Upper lobe of left lung (tissue), 6 donors: ENCODE results near the gene KIAA0232. TPM values are rescaled to one million over a fixed set of nuclear protein-coding genes. Genes with fewer than 3 reads are reported as not detected.

Source experiments
- ATAC-seq, 2 donors: fragments of 200-7000 bp; cut with Tn5 transposase; one replicate each; pipeline ENCODE4 v1.9.1; 2022; ENCODE audit warnings: mild to moderate bottlenecking in 2 of 2, moderate library complexity in 2 of 2; ENCODE audit not compliant: low FRiP score in 2 of 2
- DNase-seq, 2 donors: peaks; one replicate each; pipeline ENCODE4 v3.0.0-alpha.2; 2019 to 2020
- H3K27ac ChIP-seq, 4 donors: fragments of 200-600 bp; sonication (generic); one replicate each; pipeline ENCODE4 v1.5.1; 2016 to 2019
- H3K27me3 ChIP-seq, 4 donors: fragments of 200-600 bp; sonication (generic); one replicate each; pipeline ENCODE4 v1.5.1; 2017 to 2019
- H3K36me3 ChIP-seq, 4 donors: fragments of 200-600 bp; sonication (generic); one replicate each; pipeline ENCODE4 v1.5.1; 2016 to 2019
- H3K4me1 ChIP-seq, 4 donors: fragments of 200-600 bp; sonication (generic); one replicate each; pipeline ENCODE4 v1.5.1; 2018 to 2019
- H3K4me3 ChIP-seq, 4 donors: fragments of 200-600 bp; sonication (generic); one replicate each; pipeline ENCODE4 v1.5.1; 2017 to 2019; ENCODE audit warnings: mild to moderate bottlenecking in 2 of 4, moderate library complexity in 1 of 4
- H3K9me3 ChIP-seq, 4 donors: fragments of 200-600 bp; sonication (generic); one replicate each; pipeline ENCODE4 v1.5.1; 2018 to 2019
- CTCF ChIP-seq, 6 experiments: fragments of 450-650 bp in 4 of 6; fragments of 200-600 bp in 2 of 6; sonication (generic) in 2 of 6; IDR thresholded peaks; one replicate each; pipeline ENCODE4 v1.5.1; 2016 to 2019; ENCODE audit warnings: antibody characterized with exemption in 6 of 6
- EP300 ChIP-seq, 4 donors: sonication (generic); formaldehyde crosslinking; IDR thresholded peaks; one replicate each; pipeline ENCODE4 v1.5.1; 2017; ENCODE audit warnings: antibody characterized with exemption in 4 of 4, control low read depth in 2 of 4
- POLR2A ChIP-seq, 4 donors: fragments of 450-650 bp; IDR thresholded peaks; one replicate each; pipeline ENCODE4 v1.5.1; 2016 to 2017; ENCODE audit warnings: antibody characterized with exemption in 4 of 4, mild to moderate bottlenecking in 2 of 4
- POLR2AphosphoS5 ChIP-seq, 2 donors: sonication (generic); formaldehyde crosslinking; IDR thresholded peaks; one replicate each; pipeline ENCODE4 v1.5.1; 2017; ENCODE audit warnings: antibody characterized with exemption in 2 of 2
- WGBS, 2 donors: methylation state at CpG; one replicate each; pipeline ENCODE4 v1.1.5; 2017 to 2018; 5-methylcytosine and 5-hydroxymethylcytosine counted together
- total RNA-seq, 6 donors: library from RNA; depleted of rRNA in 4 of 6; stranded (reverse); fragments of >200 nt in 4 of 6; gene quantifications; one replicate each; pipeline versions ENCODE4 v1.1.0 to v1.2.1, GENCODE V29; 2016 to 2021
- donor health status: DM: no; HTN: no; CAD: no; lungs with moderate emphysema.
- donor health status: DM: no; HTN: yes; CAD: no; lungs with severe emphysema.

The KIAA0232 gene
- total RNA-seq, 6 donors from 2014 or later: 22.6 to 45.0 (median 24.4) TPM

GRCh38 chr4:6839579-6839978 lies 57.1 kb downstream of the KIAA0232 start:
- Histone ChIP-seq H3K27me3 (no peaks in the 10 kb centered on the region), H3K4me3 (no peak overlapping the region), H3K9me3 (no peaks in the 10 kb centered on the region), H3K36me3 (peaks cover 0 to 25% (median 8%) of the 10 kb centered on the region in 4 donors), H3K27ac (no peak overlapping the region), H3K4me1 (peaks cover 9 to 11% (median 9%) of the 10 kb centered on the region in 4 donors)
- WGBS, 2 donors: 84 to 88% methylated on average over 4 of the region's 4 CpGs
- TF ChIP-seq POLR2AphosphoS5 (IDR thresholded peaks at IDR 0.05) (no peak), CTCF (IDR thresholded peaks at IDR 0.05) (no peak), EP300 (IDR thresholded peaks at IDR 0.05) (no peak), POLR2A (IDR thresholded peaks at IDR 0.05) (no peak)
- DNase-seq: no peak
- ATAC-seq: no peak

- 56 to 64% methylated on average over 8 of the region's 8 CpGs for WGBS, 2 donors
- no peak for TF ChIP-seq POLR2A (IDR thresholded peaks at IDR 0.05)
- no peak for TF ChIP-seq POLR2AphosphoS5 (IDR thresholded peaks at IDR 0.05)
- TF ChIP-seq EP300 (IDR thresholded peaks at IDR 0.05): no peak
- TF ChIP-seq CTCF (IDR thresholded peaks at IDR 0.05): no peak
- peak in 1 of 2 donors; percentile 73 for ATAC-seq
- no peaks in the 10 kb centered on the region for H3K9me3 ChIP-seq
- H3K27me3 ChIP-seq: no peaks in the 10 kb centered on the region
- no peak overlapping the region for H3K27ac ChIP-seq
- DNase-seq: no peak
- H3K4me3 ChIP-seq: no peak overlapping the region
- H3K36me3 ChIP-seq: peaks cover 0 to 28% (median 13%) of the 10 kb centered on the region in 4 donors
- H3K4me1 ChIP-seq: peaks cover 9 to 11% (median 9%) of the 10 kb centered on the region in 4 donors
Observed at GRCh38 chr4:6840062-6840976, 57.8 kb downstream of the KIAA0232 start.

GRCh38 chr4:6845027-6845426 lies 62.5 kb downstream of the KIAA0232 start:
- H3K27me3 ChIP-seq: no peaks in the 10 kb centered on the region
- H3K4me3 ChIP-seq: no peak overlapping the region
- H3K27ac ChIP-seq: no peak overlapping the region
- TF ChIP-seq POLR2AphosphoS5 (IDR thresholded peaks at IDR 0.05) (no peak), EP300 (IDR thresholded peaks at IDR 0.05) (no peak), CTCF (IDR thresholded peaks at IDR 0.05) (no peak), POLR2A (IDR thresholded peaks at IDR 0.05) (no peak)
- H3K9me3 ChIP-seq: no peaks in the 10 kb centered on the region
- no peak for DNase-seq
- no peak for ATAC-seq
- peaks cover 2 to 4% (median 4%) of the 10 kb centered on the region in 4 donors for H3K4me1 ChIP-seq
- WGBS, 2 donors: 85 to 92% methylated on average over 1 of the region's 1 CpG
- peaks cover 0 to 40% (median 16%) of the 10 kb centered on the region in 4 donors for H3K36me3 ChIP-seq

- TF ChIP-seq CTCF (IDR thresholded peaks at IDR 0.05): no peak
- TF ChIP-seq EP300 (IDR thresholded peaks at IDR 0.05): no peak
- TF ChIP-seq POLR2AphosphoS5 (IDR thresholded peaks at IDR 0.05): no peak
- TF ChIP-seq POLR2A (IDR thresholded peaks at IDR 0.05): no peak
- no peak for ATAC-seq
- 97 to 98% methylated on average over 6 of the region's 6 CpGs for WGBS, 2 donors
- Histone ChIP-seq H3K9me3 (no peaks in the 10 kb centered on the region), H3K36me3 (peaks cover 0 to 40% (median 16%) of the 10 kb centered on the region in 4 donors), H3K27ac (no peak overlapping the region), H3K4me1 (no peaks in the 10 kb centered on the region), H3K4me3 (no peak overlapping the region), H3K27me3 (no peaks in the 10 kb centered on the region)
- no peak for DNase-seq
Observed at GRCh38 chr4:6845574-6845973, 63.0 kb downstream of the KIAA0232 start.
